DMS153 treated with DMSO at 0.1 percent for 48 hours (cell line): Measurements from ENCODE around the gene COX10.
"Not testable (repeated sequence)": the region's sequence is repeated elsewhere in the genome, so short reads cannot be mapped to it uniquely, and the experiment has no call there.

ENCODE experiments used
- DNase-seq: peaks from one replicate; lab custom pipeline; 2025; ENCODE audit not compliant: unreplicated experiment; lab: John Stamatoyannopoulos, UW

The COX10 gene

GRCh38 chr17:14118951-14119350 is 49.6 kb downstream of the COX10 start:
- DNase-seq = no peak

GRCh38 chr17:14119546-14119945 is 50.2 kb downstream of the COX10 start:
- DNase-seq = no peak

GRCh38 chr17:14121952-14122351 is 52.6 kb downstream of the COX10 start:
- DNase-seq = no peak

- DNase-seq = no peak
Observed at GRCh38 chr17:14123619-14124278, 54.4 kb downstream of the COX10 start.

- no peak for DNase-seq
Observed at GRCh38 chr17:14124854-14125253, 55.5 kb downstream of the COX10 start.

GRCh38 chr17:14125518-14126137 is 56.3 kb downstream of the COX10 start:
- DNase-seq = no peak

- no peak for DNase-seq
Observed at GRCh38 chr17:14133104-14133503, 63.8 kb downstream of the COX10 start.

- no peak for DNase-seq
Observed at GRCh38 chr17:14134456-14134855, 65.2 kb downstream of the COX10 start.

- DNase-seq = no peak
Observed at GRCh38 chr17:14135906-14136590, 66.7 kb downstream of the COX10 start.

- no peak for DNase-seq
Observed at GRCh38 chr17:14138649-14139048, 69.3 kb downstream of the COX10 start.

- no peak for DNase-seq
Observed at GRCh38 chr17:14143688-14144087, 74.4 kb downstream of the COX10 start.

GRCh38 chr17:14144508-14144907 is 75.2 kb downstream of the COX10 start:
- DNase-seq = no peak

- no peak for DNase-seq
Observed at GRCh38 chr17:14149751-14150150, 80.4 kb downstream of the COX10 start.

GRCh38 chr17:14150619-14151018 is 81.3 kb downstream of the COX10 start:
- no peak for DNase-seq

GRCh38 chr17:14152721-14153120 is 83.4 kb downstream of the COX10 start:
- DNase-seq = no peak

- DNase-seq = no peak
Observed at GRCh38 chr17:14153374-14153773, 84.1 kb downstream of the COX10 start.

GRCh38 chr17:14156689-14157088 is 87.4 kb downstream of the COX10 start:
- DNase-seq = no peak

GRCh38 chr17:14157822-14158221 is 88.5 kb downstream of the COX10 start:
- DNase-seq = no peak

GRCh38 chr17:14158707-14159106 is 89.4 kb downstream of the COX10 start:
- DNase-seq = no peak

- DNase-seq = no peak
Observed at GRCh38 chr17:14161419-14161818, 92.1 kb downstream of the COX10 start.

- no peak for DNase-seq
Observed at GRCh38 chr17:14165616-14166015, 96.3 kb downstream of the COX10 start.

GRCh38 chr17:14167831-14168230 is 98.5 kb downstream of the COX10 start:
- DNase-seq = not testable (repeated sequence)
